Activated gamma-delta T cell treated with Interleukin-2 at 50 U/mL for 16 hours (primary cell): Measurements from ENCODE around the gene SLC7A10.
"Not testable (repeated sequence)": the region's sequence is repeated elsewhere in the genome, so short reads cannot be mapped to it uniquely, and the experiment has no call there.

ENCODE experiments used
- DNase-seq: peaks from one replicate; pipeline ENCODE4 v3.0.0-alpha.2; 2020

SLC7A10 gene

DNA sequence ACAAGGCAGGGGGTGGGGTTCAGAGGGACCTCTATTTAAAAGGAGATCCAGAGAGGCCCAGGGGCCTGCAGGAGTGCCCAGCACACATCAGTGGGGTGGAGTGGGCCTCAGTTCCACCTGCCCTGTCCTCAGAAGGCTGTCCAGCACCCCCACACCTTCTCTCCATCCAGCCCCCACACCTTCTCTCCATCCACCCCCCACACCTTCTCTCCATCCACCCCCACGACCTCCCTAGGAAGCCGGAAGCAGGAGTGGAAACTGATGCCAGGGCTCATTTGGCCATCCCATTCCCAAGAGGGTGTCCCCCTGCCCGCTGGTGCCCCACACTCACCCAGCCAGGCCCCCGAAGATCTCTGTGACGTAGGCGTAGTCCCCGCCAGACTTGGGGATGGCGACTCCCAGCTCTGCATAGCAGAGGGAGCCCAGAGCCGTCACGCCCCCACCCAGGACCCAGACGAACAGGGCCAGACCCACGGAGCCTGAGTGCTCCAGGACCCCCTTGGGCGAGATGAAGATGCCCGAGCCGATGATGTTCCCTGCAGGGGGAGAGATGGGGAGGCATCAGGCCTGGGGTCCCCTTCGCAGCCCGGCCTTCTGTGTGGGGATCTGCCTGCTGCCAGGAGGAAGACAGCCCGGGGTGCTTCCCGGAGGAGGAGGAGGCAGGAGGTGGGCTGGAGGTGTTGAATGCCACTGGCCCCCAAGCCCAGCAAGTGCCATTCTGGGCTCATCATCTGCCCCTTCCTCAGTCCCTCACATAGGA is 10.0 kb downstream of the SLC7A10 start:
- no peak for DNase-seq

- no peak for DNase-seq
These were observed 11.1 kb downstream of the SLC7A10 start for GRCh38 chr19:33214596-33214995.

DNA sequence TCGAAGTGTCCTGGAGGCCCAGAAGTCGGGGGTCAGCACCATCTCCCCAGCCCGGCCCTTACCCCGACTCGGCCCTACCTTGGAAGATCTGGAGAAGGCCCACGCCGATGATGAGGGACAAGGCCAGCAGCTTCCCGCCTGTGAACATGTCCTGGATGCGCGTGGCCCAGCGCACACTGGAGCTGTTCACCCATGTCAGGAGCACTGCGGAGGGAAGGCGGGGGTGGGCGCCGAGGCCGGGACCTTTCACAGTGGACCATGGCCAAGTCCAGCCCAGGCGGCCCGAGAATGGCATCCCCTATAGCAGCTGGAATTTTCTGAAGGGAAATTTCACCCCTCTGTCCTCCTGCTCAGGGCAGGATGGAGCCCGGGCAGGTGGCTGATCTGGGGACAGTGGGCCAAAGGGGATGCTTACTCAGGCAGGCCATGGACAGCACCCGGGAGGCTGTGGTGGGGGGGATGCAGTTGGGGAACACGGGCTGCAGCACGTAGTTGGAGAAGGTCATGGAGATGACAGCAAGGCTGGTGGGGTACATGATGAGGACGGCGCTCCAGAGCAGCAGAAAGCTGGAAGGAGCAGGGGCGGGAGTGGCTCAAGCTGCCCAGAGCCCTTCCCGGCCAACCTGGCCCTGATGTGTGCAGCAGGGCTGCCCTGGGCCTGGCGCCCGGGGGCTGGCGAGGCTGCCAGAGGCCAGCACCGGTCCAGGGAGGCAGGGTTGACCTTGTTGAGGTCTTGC is 13.0 kb downstream of the SLC7A10 start:
- no peak for DNase-seq

DNA sequence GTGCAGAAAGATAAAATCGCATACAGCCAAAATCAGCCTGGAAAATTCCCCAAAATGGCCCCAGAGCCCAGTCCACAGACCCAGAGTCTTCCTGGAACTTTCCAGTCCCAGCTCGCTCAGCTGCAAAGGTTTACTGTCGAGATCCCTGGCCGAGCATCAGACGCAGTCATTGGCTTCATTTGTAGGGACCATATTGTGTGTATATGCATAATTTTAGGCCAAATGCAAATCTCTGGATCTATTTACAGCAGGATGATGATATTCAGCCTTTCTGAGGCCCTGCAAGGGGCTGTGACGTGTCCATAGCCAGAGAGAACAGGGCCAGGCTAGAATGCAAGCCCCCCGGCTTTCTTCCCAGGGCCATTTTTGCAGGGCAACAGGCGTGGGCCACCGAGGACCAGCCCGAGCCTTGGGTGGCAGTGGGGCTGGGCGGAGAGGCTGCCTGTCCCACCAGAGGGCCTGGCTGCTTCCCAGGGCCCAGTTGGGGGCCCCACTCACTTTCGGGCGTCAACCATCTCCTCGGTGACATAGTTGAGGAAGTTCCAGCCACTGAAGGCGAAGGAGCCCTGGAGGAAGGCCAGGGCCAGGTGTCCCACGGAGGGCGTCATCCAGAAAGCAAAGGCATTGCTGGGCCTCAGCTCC is 13.7 kb downstream of the SLC7A10 start:
- DNase-seq: no peak

GRCh38 chr19:33210266-33210940 is 15.2 kb downstream of the SLC7A10 start:
- no peak for DNase-seq

DNA sequence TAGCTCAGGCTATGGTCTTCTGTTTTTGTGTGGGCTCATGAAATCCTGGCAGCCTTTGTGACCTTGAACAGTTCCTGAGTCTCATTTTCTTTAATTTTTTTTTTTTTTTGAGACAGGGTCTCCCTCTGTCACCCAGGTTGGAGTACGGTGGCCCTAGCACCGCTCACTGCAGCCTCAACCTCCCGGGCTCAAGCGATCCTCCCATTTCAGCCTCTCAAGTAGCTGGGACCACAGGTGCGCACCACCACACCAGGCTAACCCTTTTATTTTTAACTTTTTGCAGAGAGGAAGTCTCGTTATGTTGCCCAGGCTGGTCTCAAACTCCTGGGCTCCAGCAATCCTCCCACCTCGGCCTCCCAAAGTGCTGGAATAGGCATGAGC is 15.8 kb downstream of the SLC7A10 start:
- DNase-seq: not testable (repeated sequence)

GRCh38 chr19:33208904-33209849 is 16.5 kb downstream of the SLC7A10 start:
- DNase-seq: no peak

GRCh38 chr19:33208371-33208895 is 17.2 kb downstream of the SLC7A10 start:
- DNase-seq: no peak

GRCh38 chr19:33207903-33208302 is 17.7 kb downstream of the SLC7A10 start:
- no peak for DNase-seq

GRCh38 chr19:33207040-33207620 is 18.5 kb downstream of the SLC7A10 start:
- DNase-seq: no peak

GRCh38 chr19:33206261-33207039 is 19.2 kb downstream of the SLC7A10 start:
- DNase-seq: no peak

DNA sequence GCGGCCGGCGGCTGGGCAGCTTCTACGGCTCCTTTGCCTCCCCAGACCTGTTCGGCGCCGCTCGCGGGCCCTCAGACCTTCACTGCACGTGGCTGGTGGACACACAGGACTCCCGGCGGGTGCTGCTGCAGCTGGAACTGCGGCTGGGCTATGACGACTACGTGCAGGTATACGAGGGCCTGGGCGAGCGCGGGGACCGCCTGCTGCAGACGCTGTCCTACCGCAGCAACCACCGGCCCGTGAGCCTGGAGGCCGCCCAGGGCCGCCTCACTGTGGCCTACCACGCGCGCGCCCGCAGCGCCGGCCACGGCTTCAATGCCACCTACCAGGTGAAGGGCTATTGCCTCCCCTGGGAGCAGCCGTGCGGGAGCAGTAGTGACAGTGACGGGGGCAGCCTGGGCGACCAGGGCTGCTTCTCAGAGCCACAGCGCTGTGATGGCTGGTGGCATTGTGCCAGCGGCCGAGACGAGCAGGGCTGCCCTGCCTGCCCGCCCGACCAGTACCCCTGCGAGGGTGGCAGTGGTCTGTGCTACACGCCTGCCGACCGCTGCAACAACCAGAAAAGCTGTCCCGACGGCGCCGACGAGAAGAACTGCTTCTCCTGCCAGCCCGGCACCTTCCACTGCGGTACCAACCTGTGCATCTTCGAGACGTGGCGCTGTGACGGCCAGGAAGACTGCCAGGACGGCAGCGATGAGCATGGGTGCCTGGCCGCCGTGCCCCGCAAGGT is 20.0 kb downstream of the SLC7A10 start:
- no peak for DNase-seq

DNA sequence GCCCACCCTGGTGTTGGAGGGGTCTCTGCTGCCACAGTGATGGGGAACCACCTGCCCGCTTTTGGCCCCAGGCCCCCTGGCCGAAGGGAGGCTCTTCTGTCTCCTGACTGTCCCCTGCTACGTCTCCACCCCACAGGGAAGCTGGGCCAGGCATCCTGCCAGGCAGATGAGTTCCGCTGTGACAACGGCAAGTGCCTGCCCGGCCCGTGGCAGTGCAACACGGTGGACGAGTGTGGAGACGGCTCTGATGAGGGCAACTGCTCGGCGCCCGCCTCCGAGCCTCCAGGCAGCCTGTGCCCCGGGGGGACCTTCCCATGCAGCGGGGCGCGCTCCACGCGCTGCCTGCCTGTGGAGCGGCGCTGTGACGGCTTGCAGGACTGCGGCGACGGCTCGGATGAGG is 20.5 kb downstream of the SLC7A10 start:
- no peak for DNase-seq

DNA sequence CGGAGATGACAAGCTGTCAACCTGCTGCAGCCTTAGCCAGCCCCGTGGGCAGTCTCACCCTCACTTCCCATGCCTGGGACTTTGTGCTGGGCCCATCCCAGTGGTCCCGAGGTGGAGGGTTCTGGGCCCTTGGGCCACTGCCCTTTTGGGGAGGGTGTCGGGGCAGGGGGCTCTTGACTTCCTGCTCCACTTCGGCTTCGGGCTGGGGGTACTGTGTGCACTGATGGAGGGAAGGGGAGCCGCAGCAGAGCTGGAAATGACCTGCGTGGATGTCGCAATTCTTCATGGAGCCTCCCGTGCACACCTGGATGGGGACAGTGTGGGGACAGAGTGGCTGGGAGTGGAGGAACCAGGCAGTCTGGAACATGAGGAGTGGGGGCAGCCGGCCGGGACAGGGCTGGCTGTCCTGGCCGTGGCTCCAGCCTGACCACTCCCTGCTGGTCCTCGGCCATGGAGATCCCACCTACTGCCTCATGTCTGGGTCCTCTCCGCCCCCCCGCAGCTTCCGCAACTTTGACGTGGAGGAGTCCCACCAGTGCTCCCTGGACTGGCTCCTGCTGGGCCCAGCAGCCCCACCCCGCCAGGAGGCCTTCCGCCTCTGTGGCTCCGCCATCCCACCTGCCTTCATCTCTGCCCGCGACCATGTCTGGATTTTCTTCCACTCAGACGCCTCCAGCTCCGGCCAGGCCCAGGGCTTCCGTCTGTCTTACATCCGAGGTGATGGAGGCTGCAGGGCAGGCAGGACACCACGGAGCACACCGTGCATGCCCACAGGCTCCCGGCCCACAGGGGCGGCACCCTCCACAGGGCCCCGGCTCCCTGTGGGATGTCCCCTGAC is 21.3 kb downstream of the SLC7A10 start:
- no peak for DNase-seq

- DNase-seq: no peak
These were observed 22.1 kb downstream of the SLC7A10 start for GRCh38 chr19:33203529-33203928.

DNA sequence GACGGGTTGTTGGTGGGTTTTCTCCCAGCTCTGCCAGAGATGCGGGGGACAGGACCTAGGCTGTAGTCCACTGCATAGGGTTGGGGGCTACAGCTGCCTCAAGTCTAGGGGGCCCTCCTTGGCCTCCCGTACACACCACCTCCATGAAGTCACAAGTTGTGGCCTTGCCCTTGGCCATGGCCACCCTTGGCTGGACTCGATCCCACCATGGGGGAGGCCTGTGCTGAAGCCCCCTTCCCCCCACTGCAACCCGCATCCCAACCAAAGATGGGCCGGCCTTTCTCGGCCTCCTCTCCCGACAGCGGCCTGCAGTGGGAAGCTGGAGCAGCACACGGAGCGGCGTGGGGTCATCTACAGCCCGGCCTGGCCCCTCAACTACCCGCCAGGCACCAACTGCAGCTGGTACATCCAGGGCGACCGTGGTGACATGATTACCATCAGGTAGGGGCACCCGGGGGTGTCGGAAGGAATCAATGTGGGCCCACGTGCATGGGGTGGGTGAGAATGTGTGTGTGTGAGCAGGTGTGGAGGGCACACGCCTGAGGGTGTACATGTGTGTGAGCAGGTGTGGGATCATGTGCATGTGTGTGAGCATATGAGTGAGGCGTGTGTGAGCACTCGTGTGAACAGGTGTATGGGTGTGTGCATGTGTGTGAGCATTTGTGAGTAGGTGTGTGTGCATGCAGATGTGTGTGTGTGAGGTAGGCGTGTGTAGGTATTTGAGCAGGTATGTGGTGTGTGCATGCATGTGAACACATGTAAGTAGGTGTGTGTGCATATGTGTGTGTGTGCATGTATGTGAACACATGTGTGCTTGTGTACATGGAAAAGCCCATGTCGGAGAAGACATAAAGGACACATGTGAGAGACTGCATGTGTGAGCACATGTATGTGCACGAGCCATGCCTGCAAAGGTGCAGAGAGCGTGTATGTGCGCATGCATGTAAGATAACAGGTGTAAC is 22.8 kb downstream of the SLC7A10 start:
- DNase-seq: no peak

GRCh38 chr19:33201886-33202545 is 23.6 kb downstream of the SLC7A10 start:
- DNase-seq: no peak
